ENCODE measurements around the gene HSF2BP.
"Not testable (repeated sequence)": the region's sequence is repeated elsewhere in the genome, so short reads cannot be mapped to it uniquely, and the experiment has no call there.

Gene HSF2BP

GRCh38 chr21:43687566-43688399, 28.5 kb upstream of the HSF2BP start:
- DNase-seq: no peak

- DNase-seq: no peak
Measured at GRCh38 chr21:43686811-43687565, 27.7 kb upstream of the HSF2BP start.

- no peak for DNase-seq
Measured at GRCh38 chr21:43684424-43684823, 25.1 kb upstream of the HSF2BP start.

GRCh38 chr21:43681650-43682049, 22.4 kb upstream of the HSF2BP start:
- DNase-seq: no peak

- DNase-seq: not testable (repeated sequence)
Measured at GRCh38 chr21:43680421-43680820, 21.1 kb upstream of the HSF2BP start.

- no peak for DNase-seq
Measured at GRCh38 chr21:43679951-43680350, 20.7 kb upstream of the HSF2BP start.

- DNase-seq: no peak
Measured at GRCh38 chr21:43676391-43676790, 17.1 kb upstream of the HSF2BP start.

GRCh38 chr21:43675871-43676270, 16.6 kb upstream of the HSF2BP start:
- no peak for DNase-seq

- no peak for DNase-seq
Measured at GRCh38 chr21:43669828-43670605, 10.7 kb upstream of the HSF2BP start.

GRCh38 chr21:43667191-43667904, 8.1 kb upstream of the HSF2BP start:
- no peak for DNase-seq

GRCh38 chr21:43665879-43666278, 6.6 kb upstream of the HSF2BP start:
- DNase-seq: no peak

GRCh38 chr21:43664358-43664757, 5.1 kb upstream of the HSF2BP start:
- DNase-seq: no peak

GRCh38 chr21:43663033-43663432, 3.7 kb upstream of the HSF2BP start:
- DNase-seq: no peak

- no peak for DNase-seq
Measured at GRCh38 chr21:43662286-43662685, 3.0 kb upstream of the HSF2BP start.

- no peak for DNase-seq
Measured at GRCh38 chr21:43658769-43659135, 536 bp downstream of the HSF2BP start.

GRCh38 chr21:43658088-43658741, 1.1 kb downstream of the HSF2BP start:
- DNase-seq: no peak

- DNase-seq: no peak
Measured at GRCh38 chr21:43657355-43658087, 1.8 kb downstream of the HSF2BP start.

- DNase-seq: no peak
Measured at GRCh38 chr21:43654806-43655489, 4.3 kb downstream of the HSF2BP start.

GRCh38 chr21:43653626-43654025, 5.7 kb downstream of the HSF2BP start:
- DNase-seq: no peak

GRCh38 chr21:43652616-43653015, 6.7 kb downstream of the HSF2BP start:
- DNase-seq: no peak

- not testable (repeated sequence) for DNase-seq
Measured at GRCh38 chr21:43651926-43652325, 7.4 kb downstream of the HSF2BP start.
